C4-2B (cell line): Measurements from ENCODE around the gene CFTR.

Experiments
- CTCF ChIP-seq: fragments of 450-650 bp; conservative IDR thresholded peaks from 2 replicates; pipeline ENCODE4 v1.5.1; 2017; ENCODE audit warnings: mild to moderate bottlenecking
- ZFX ChIP-seq: fragments of 450-650 bp; IDR thresholded peaks from 2 replicates; pipeline ENCODE4 v1.6.1; 2017

GRCh38 chr7:117656806-117657205 lies 177.0 kb downstream of the CFTR start:
- no peak for TF ChIP-seq CTCF
- TF ChIP-seq ZFX = no peak
